HL-60 (cell line): ENCODE data around the gene RNGTT.

Experiments
- DNase-seq, 2 experiments: peaks; one replicate each; pipeline ENCODE4 v3.0.0-alpha.2; 2010 to 2020; ENCODE audit warnings: low read depth in 1 of 2, low spot score in 1 of 2
- H3K27ac ChIP-seq: fragments of 250-450 bp; sonication (Bioruptor Pico); replicated peaks from 2 replicates; pipeline ENCODE4 v1.5.1; 2020; ENCODE audit warnings: mild to moderate bottlenecking, moderate library complexity
- H3K27me3 ChIP-seq: fragments of 250-450 bp; sonication (Bioruptor Pico); 2 replicates; pipeline ENCODE4 v1.5.1; 2021; ENCODE audit warnings: mild to moderate bottlenecking, moderate library complexity; ENCODE audit not compliant: insufficient read depth, poor library complexity, severe bottlenecking
- H3K4me3 ChIP-seq: replicated peaks from 2 replicates; pipeline ENCODE4 v1.5.1; 2011; ENCODE audit warnings: mild to moderate bottlenecking, control low read depth, low read length; ENCODE audit not compliant: insufficient read depth
- GABPA ChIP-seq: IDR thresholded peaks from 2 replicates; pipeline ENCODE4 v1.6.1; 2012; ENCODE audit warnings: low read depth
- POLR2AphosphoS5 ChIP-seq: IDR thresholded peaks from 2 replicates; pipeline ENCODE4 v1.6.1; 2012; ENCODE audit warnings: low read depth
- SPI1 ChIP-seq: IDR thresholded peaks from 2 replicates; pipeline ENCODE4 v1.6.1; 2012; ENCODE audit warnings: low read depth, mild to moderate bottlenecking, borderline replicate concordance
- TF ChIP-seq, protein P1 (sequence below): IDR thresholded peaks from 2 replicates; pipeline ENCODE4 v1.6.1; 2012; ENCODE audit warnings: low read depth; ENCODE audit not compliant: insufficient replicate concordance
- TF ChIP-seq, protein P2 (sequence below): IDR thresholded peaks from one replicate; pipeline ENCODE4 v1.5.1; 2011; ENCODE audit warnings: low read length, control low read depth, inconsistent platforms; ENCODE audit not compliant: insufficient read depth

Gene RNGTT

DNA sequence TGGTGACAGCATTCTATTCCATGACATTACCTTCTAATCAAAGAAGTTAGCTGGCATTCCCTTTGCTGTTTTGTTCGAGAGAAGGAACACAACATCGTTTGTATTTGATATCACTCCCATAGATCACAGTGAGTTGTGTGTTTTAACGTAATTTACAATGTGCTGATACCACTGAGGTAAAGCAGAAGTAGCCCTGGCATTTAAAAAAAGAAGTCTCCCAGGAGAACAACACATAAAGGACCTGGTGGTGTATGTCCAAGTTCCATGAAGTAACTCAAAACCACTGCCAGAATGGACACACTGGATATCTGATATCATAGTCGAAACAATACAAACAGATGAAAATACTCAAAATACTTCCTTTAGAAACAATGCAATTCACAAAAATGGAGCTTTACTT, 351.7 kb downstream of the RNGTT start:
- DNase-seq, result no peak
- no peak overlapping the region for H3K4me3 ChIP-seq
- H3K27me3 ChIP-seq, result no peaks in the 10 kb centered on the region
- no peak overlapping the region for H3K27ac ChIP-seq
- TF ChIP-seq GABPA (no peak), POLR2AphosphoS5 (no peak), SPI1 (no peak)
- TF ChIP-seq, protein P1, sequence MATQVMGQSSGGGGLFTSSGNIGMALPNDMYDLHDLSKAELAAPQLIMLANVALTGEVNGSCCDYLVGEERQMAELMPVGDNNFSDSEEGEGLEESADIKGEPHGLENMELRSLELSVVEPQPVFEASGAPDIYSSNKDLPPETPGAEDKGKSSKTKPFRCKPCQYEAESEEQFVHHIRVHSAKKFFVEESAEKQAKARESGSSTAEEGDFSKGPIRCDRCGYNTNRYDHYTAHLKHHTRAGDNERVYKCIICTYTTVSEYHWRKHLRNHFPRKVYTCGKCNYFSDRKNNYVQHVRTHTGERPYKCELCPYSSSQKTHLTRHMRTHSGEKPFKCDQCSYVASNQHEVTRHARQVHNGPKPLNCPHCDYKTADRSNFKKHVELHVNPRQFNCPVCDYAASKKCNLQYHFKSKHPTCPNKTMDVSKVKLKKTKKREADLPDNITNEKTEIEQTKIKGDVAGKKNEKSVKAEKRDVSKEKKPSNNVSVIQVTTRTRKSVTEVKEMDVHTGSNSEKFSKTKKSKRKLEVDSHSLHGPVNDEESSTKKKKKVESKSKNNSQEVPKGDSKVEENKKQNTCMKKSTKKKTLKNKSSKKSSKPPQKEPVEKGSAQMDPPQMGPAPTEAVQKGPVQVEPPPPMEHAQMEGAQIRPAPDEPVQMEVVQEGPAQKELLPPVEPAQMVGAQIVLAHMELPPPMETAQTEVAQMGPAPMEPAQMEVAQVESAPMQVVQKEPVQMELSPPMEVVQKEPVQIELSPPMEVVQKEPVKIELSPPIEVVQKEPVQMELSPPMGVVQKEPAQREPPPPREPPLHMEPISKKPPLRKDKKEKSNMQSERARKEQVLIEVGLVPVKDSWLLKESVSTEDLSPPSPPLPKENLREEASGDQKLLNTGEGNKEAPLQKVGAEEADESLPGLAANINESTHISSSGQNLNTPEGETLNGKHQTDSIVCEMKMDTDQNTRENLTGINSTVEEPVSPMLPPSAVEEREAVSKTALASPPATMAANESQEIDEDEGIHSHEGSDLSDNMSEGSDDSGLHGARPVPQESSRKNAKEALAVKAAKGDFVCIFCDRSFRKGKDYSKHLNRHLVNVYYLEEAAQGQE, result no peak
- TF ChIP-seq, protein P2, sequence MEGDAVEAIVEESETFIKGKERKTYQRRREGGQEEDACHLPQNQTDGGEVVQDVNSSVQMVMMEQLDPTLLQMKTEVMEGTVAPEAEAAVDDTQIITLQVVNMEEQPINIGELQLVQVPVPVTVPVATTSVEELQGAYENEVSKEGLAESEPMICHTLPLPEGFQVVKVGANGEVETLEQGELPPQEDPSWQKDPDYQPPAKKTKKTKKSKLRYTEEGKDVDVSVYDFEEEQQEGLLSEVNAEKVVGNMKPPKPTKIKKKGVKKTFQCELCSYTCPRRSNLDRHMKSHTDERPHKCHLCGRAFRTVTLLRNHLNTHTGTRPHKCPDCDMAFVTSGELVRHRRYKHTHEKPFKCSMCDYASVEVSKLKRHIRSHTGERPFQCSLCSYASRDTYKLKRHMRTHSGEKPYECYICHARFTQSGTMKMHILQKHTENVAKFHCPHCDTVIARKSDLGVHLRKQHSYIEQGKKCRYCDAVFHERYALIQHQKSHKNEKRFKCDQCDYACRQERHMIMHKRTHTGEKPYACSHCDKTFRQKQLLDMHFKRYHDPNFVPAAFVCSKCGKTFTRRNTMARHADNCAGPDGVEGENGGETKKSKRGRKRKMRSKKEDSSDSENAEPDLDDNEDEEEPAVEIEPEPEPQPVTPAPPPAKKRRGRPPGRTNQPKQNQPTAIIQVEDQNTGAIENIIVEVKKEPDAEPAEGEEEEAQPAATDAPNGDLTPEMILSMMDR, result no peak

DNA sequence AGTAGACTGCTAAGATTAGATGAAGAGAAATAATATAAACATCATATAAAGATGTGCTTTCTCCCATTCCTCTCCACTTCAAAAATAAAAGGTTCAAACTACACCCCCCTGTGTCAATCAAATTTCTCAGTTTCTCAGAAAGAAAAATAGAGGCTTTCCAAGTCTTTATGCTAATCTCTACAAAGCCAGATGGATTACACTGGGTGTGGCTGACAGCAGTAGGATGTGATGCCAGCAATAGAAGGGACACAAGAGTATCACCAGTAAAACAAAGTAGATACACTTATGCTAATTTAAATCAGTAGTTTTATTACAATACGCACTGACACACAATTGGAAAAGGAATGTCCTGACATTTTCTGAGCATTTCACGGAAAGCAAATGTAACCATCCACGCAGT, 353.4 kb downstream of the RNGTT start:
- H3K27me3 ChIP-seq, result no peaks in the 10 kb centered on the region
- no peak overlapping the region for H3K4me3 ChIP-seq
- no peak for DNase-seq
- H3K27ac ChIP-seq, result no peak overlapping the region
- TF ChIP-seq, protein P2, result no peak
- TF ChIP-seq GABPA (no peak), POLR2AphosphoS5 (no peak), SPI1 (no peak)
- TF ChIP-seq, protein P1, result no peak

DNA sequence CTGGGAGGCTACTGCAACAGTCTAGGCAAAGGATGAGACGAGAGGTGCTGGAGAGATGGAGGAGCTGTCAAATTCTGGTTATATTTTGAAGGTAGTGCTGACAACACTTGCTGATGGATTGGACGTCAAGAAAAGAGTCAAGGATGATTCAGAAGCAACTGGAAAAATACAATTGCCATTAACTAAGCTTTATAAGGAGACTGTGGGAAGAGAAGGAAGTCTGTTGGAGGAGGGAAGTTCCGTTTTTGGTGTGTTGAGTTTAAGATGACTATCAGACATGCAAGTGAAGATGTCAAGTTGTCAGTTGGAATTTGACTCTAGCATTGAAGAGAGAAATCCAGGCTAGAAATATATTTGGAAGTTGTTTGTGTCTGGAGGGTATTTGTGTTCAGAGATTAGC, 358.1 kb downstream of the RNGTT start:
- Histone ChIP-seq H3K27ac (no peak overlapping the region), H3K27me3 (no peaks in the 10 kb centered on the region), H3K4me3 (no peak overlapping the region)
- TF ChIP-seq, protein P2, result no peak
- TF ChIP-seq, protein P1, result no peak
- TF ChIP-seq GABPA (no peak), SPI1 (no peak), POLR2AphosphoS5 (no peak)
- no peak for DNase-seq
